Liver (tissue), 9 donors: ENCODE data around the gene FBXO21. TPM values are rescaled to one million over a fixed set of nuclear protein-coding genes. Genes with fewer than 3 reads are reported as not detected.

ENCODE experiments used
- DNase-seq: peaks from one replicate; pipeline ENCODE4 v3.0.0-alpha.2; 2017; ENCODE audit warnings: low spot score
- H3K27ac ChIP-seq, 2 donors: one replicate each; pipeline ENCODE4 v1.7.0; 2013; ENCODE audit warnings: inconsistent platforms in 2 of 2, low read length in 2 of 2, control low read depth in 1 of 2, low read depth in 1 of 2, mild to moderate bottlenecking in 1 of 2
- H3K27me3 ChIP-seq, 4 donors: one replicate each; pipeline versions ENCODE4 v1.6.1 to v1.7.0; 2013; ENCODE audit warnings: low read length in 3 of 4, inconsistent platforms in 1 of 4, mild to moderate bottlenecking in 1 of 4, moderate library complexity in 1 of 4; ENCODE audit not compliant: control insufficient read depth in 4 of 4, insufficient read depth in 4 of 4
- H3K36me3 ChIP-seq, 4 donors: one replicate each; pipeline versions ENCODE4 v1.6.1 to v1.7.0; 2013; ENCODE audit warnings: low read length in 3 of 4, mild to moderate bottlenecking in 3 of 4, low read depth in 1 of 4, moderate library complexity in 1 of 4; ENCODE audit not compliant: control insufficient read depth in 4 of 4, insufficient read depth in 3 of 4
- H3K4me1 ChIP-seq, 4 donors: one replicate each; pipeline versions ENCODE4 v1.6.1 to v1.7.0; 2013; ENCODE audit warnings: low read length in 3 of 4, mild to moderate bottlenecking in 3 of 4, moderate library complexity in 1 of 4; ENCODE audit not compliant: control insufficient read depth in 4 of 4, insufficient read depth in 4 of 4
- H3K4me3 ChIP-seq, 3 donors: one replicate each; pipeline versions ENCODE4 v1.6.1 to v1.7.0; 2013; ENCODE audit warnings: low read length in 3 of 3, control low read depth in 1 of 3, low read depth in 1 of 3, mild to moderate bottlenecking in 1 of 3
- H3K9ac ChIP-seq, 2 donors: one replicate each; pipeline ENCODE4 v1.7.0; 2013; ENCODE audit warnings: low read length in 2 of 2, mild to moderate bottlenecking in 2 of 2, moderate library complexity in 2 of 2, control low read depth in 1 of 2, low read depth in 1 of 2
- H3K9me3 ChIP-seq, 4 donors: one replicate each; pipeline versions ENCODE4 v1.6.1 to v1.7.0; 2013; ENCODE audit warnings: low read length in 3 of 4; ENCODE audit not compliant: control insufficient read depth in 4 of 4
- ATF3 ChIP-seq: IDR thresholded peaks from 2 replicates; pipeline ENCODE4 v1.6.1; 2016; ENCODE audit warnings: antibody characterized with exemption
- CTCF ChIP-seq: fragments of 150-350 bp; IDR thresholded peaks from 2 replicates; pipeline ENCODE4 v1.5.1; 2017; ENCODE audit warnings: improper control_type of control experiment, low read depth, low read length; ENCODE audit not compliant: missing input control
- EGR1 ChIP-seq, 2 donors: IDR thresholded peaks; 2 replicates each; pipeline ENCODE4 v1.6.1; 2016 to 2018; ENCODE audit warnings: antibody characterized with exemption in 2 of 2, low read depth in 2 of 2
- FOXA1 ChIP-seq: IDR thresholded peaks from 2 replicates; pipeline ENCODE4 v1.6.1; 2016; ENCODE audit warnings: antibody characterized with exemption
- FOXA2 ChIP-seq: IDR thresholded peaks from 2 replicates; pipeline ENCODE4 v1.6.1; 2016; ENCODE audit warnings: antibody characterized with exemption
- GABPA ChIP-seq, 2 donors: IDR thresholded peaks in 1 of 2; conservative IDR thresholded peaks in 1 of 2; 2 replicates each; pipeline ENCODE4 v1.6.1; 2016; ENCODE audit warnings: antibody characterized with exemption in 2 of 2, mild to moderate bottlenecking in 1 of 2, moderate library complexity in 1 of 2
- HNF4A ChIP-seq, 2 donors: conservative IDR thresholded peaks; 2 replicates each; pipeline ENCODE4 v1.6.1; 2016; ENCODE audit warnings: antibody characterized with exemption in 2 of 2, mild to moderate bottlenecking in 2 of 2
- HNF4G ChIP-seq: IDR thresholded peaks from 2 replicates; pipeline ENCODE4 v1.6.1; 2016; ENCODE audit warnings: antibody characterized with exemption
- JUND ChIP-seq, 2 donors: IDR thresholded peaks; 2 replicates each; pipeline ENCODE4 v1.6.1; 2016; ENCODE audit warnings: antibody characterized with exemption in 2 of 2
- MAX ChIP-seq: IDR thresholded peaks from 2 replicates; pipeline ENCODE4 v1.6.1; 2016; ENCODE audit warnings: antibody characterized with exemption
- NR2F2 ChIP-seq: IDR thresholded peaks from 2 replicates; pipeline ENCODE4 v1.6.1; 2016; ENCODE audit warnings: antibody characterized with exemption
- RAD21 ChIP-seq, 2 donors: IDR thresholded peaks; 2 replicates each; pipeline ENCODE4 v1.6.1; 2016; ENCODE audit warnings: antibody characterized with exemption in 2 of 2, mild to moderate bottlenecking in 2 of 2
- REST ChIP-seq: IDR thresholded peaks from 2 replicates; pipeline ENCODE4 v1.6.1; 2016; ENCODE audit warnings: antibody characterized with exemption, mild to moderate bottlenecking
- RXRA ChIP-seq, 2 donors: IDR thresholded peaks; 2 replicates each; pipeline ENCODE4 v1.6.1; 2017 to 2018; ENCODE audit warnings: antibody characterized with exemption in 2 of 2, mild to moderate bottlenecking in 1 of 2
- SP1 ChIP-seq: IDR thresholded peaks from 2 replicates; pipeline ENCODE4 v1.6.1; 2018; ENCODE audit warnings: antibody characterized with exemption, mild to moderate bottlenecking
- TAF1 ChIP-seq: conservative IDR thresholded peaks from 2 replicates; pipeline ENCODE4 v1.6.1; 2016; ENCODE audit warnings: antibody characterized with exemption, mild to moderate bottlenecking
- ZBTB33 ChIP-seq: IDR thresholded peaks from 2 replicates; pipeline ENCODE4 v1.6.1; 2016; ENCODE audit warnings: antibody characterized with exemption
- WGBS: extraction: QIAGEN DNeasy Blood & Tissue Kit; methylation state at CpG from one replicate; pipeline ENCODE4 v1.1.7; 2013; 5-methylcytosine and 5-hydroxymethylcytosine counted together
- polyA plus RNA-seq, 2 donors: library from polyadenylated mRNA; stranded (reverse) in 1 of 2; unstranded in 1 of 2; fragments of 200-250 nt in 1 of 2; fragments of >200 nt in 1 of 2; fragmentation: Nextera tagmentation in 1 of 2; extraction: Ambion mirVana in 1 of 2; gene quantifications; one replicate each; pipeline versions ENCODE4 v1.2.1 to v1.2.3, GENCODE V29; 2013 to 2015
- total RNA-seq, 2 donors: library from RNA; depleted of rRNA; stranded (reverse); fragments of >200 nt; gene quantifications; one replicate each; pipeline ENCODE4 v1.2.3, GENCODE V29; 2014
- donor health status: healthy.
- donor health status: healthy.
- donor health status: healthy.
- donor health status: healthy.
- donor health status: healthy.

Gene FBXO21
- total and polyA plus RNA-seq, 4 donors = 12.9 to 54.4 (median 21.1) TPM

GRCh38 chr12:117162167-117162539 is 28.1 kb downstream of the FBXO21 start:
- no peaks in the 10 kb centered on the region for H3K4me1 ChIP-seq
- no peak overlapping the region for H3K4me3 ChIP-seq
- no peak for DNase-seq
- H3K9me3 ChIP-seq = no peaks in the 10 kb centered on the region
- peaks cover 15 to 86% (median 81%) of the 10 kb centered on the region in 4 donors for H3K36me3 ChIP-seq
- H3K9ac ChIP-seq = no peak overlapping the region
- TF ChIP-seq HNF4G (no peak), JUND (IDR thresholded peaks at IDR 0.05) (no peak), FOXA2 (no peak), RXRA (IDR thresholded peaks at IDR 0.05) (no peak), ATF3 (no peak), SP1 (no peak), HNF4A (conservative IDR thresholded peaks at IDR 0.05) (no peak), GABPA (IDR thresholded peaks at IDR 0.05 in 1 of 2, conservative IDR thresholded peaks at IDR 0.05 in 1 of 2) (no peak), FOXA1 (no peak), EGR1 (IDR thresholded peaks at IDR 0.05; ENCODE audit: low read depth in 2 of 2) (no peak), TAF1 (no peak), NR2F2 (no peak), RAD21 (IDR thresholded peaks at IDR 0.05) (no peak)
- no peaks in the 10 kb centered on the region for H3K27me3 ChIP-seq
- H3K27ac ChIP-seq = no peak overlapping the region
- WGBS = 97% methylated on average over 8 of the region's 8 CpGs

- DNase-seq = no peak
- Histone ChIP-seq H3K36me3 (peaks cover 13 to 85% (median 79%) of the 10 kb centered on the region in 4 donors), H3K27ac (no peak overlapping the region), H3K4me1 (no peaks in the 10 kb centered on the region), H3K9me3 (no peaks in the 10 kb centered on the region), H3K9ac (no peak overlapping the region), H3K27me3 (no peaks in the 10 kb centered on the region), H3K4me3 (no peak overlapping the region)
- no peak for TF ChIP-seq ATF3
- TF ChIP-seq RXRA (IDR thresholded peaks at IDR 0.05) = no peak
- TF ChIP-seq TAF1 = no peak
- no peak for TF ChIP-seq HNF4A (conservative IDR thresholded peaks at IDR 0.05)
- TF ChIP-seq NR2F2 = no peak
- TF ChIP-seq JUND (IDR thresholded peaks at IDR 0.05) = no peak
- 83% methylated on average over 10 of the region's 10 CpGs for WGBS
These were observed 28.7 kb downstream of the FBXO21 start for GRCh38 chr12:117161460-117162166.

GRCh38 chr12:117159674-117160073 is 30.6 kb downstream of the FBXO21 start:
- Histone ChIP-seq H3K9me3 (no peaks in the 10 kb centered on the region), H3K4me1 (no peaks in the 10 kb centered on the region), H3K27ac (no peak overlapping the region), H3K4me3 (no peak overlapping the region), H3K27me3 (no peaks in the 10 kb centered on the region), H3K9ac (no peak overlapping the region), H3K36me3 (peaks cover 20 to 89% (median 76%) of the 10 kb centered on the region in 4 donors)
- 93% methylated on average over 9 of the region's 9 CpGs for WGBS
- DNase-seq = no peak
- TF ChIP-seq HNF4A (conservative IDR thresholded peaks at IDR 0.05) = no peak
- no peak for TF ChIP-seq REST
- TF ChIP-seq TAF1 = no peak
- no peak for TF ChIP-seq RAD21 (IDR thresholded peaks at IDR 0.05)
- no peak for TF ChIP-seq ZBTB33
- no peak for TF ChIP-seq HNF4G
- no peak for TF ChIP-seq JUND (IDR thresholded peaks at IDR 0.05)
- TF ChIP-seq CTCF = no peak
- TF ChIP-seq MAX = no peak
- no peak for TF ChIP-seq EGR1 (IDR thresholded peaks at IDR 0.05; ENCODE audit: low read depth in 2 of 2)
